ENCODE measurements around the gene SF3A2. TPM values are rescaled to one million over a fixed set of nuclear protein-coding genes. Genes with fewer than 3 reads are reported as not detected.

SF3A2 gene
- total and polyA plus RNA-seq, 7 donors, result 16.9 to 61.3 (median 26.4) TPM

DNA sequence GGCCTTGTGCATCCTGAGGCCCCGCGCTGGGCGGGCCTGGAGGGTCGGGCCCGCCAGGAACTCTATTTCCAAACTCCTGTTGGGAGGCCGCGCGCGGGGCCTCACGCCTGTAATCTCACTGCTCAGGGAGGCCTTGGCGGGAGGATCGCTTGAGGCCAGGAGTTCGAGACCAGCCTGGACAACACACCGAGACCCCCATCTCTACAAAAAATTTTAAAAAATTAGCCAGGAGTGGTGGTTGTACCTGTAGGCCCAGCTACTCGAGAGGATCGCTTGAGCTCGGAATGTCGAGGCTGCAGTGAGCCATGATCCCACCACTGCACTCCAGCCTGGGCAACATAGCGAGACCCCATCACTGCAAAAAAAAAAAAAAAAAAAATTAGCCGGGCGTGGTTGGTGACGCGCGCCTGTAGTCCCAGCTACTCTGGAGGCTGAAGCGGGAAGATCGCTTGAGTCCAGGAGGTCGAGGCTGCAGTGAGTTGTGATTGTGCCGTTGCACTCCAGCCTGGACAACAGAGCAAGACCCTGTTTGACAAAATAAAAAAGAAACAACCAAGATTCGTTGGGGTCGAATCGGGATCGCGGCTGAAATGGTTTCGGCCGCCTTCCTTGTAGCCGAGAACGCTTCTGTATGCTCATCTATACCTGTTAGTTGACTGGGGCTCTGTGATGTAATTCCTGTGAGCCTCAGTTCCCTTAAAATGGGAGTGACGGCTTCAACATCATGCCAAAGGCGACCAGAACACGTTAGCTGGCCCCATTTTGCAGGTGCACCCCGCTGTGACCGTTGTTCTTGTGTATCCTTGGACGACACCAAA is 636 bp downstream of the SF3A2 start:
- intact Hi-C loops (cut with DNase I), result loop anchor here (2.0 kb wide), 4 partner anchors 74 to 154 kb away; partner anchors contain the start of genes AP3D1 and DOT1L
- TF ChIP-seq POLR2AphosphoS5 (IDR thresholded peaks at IDR 0.05), result no peak
- TF ChIP-seq, protein P1, sequence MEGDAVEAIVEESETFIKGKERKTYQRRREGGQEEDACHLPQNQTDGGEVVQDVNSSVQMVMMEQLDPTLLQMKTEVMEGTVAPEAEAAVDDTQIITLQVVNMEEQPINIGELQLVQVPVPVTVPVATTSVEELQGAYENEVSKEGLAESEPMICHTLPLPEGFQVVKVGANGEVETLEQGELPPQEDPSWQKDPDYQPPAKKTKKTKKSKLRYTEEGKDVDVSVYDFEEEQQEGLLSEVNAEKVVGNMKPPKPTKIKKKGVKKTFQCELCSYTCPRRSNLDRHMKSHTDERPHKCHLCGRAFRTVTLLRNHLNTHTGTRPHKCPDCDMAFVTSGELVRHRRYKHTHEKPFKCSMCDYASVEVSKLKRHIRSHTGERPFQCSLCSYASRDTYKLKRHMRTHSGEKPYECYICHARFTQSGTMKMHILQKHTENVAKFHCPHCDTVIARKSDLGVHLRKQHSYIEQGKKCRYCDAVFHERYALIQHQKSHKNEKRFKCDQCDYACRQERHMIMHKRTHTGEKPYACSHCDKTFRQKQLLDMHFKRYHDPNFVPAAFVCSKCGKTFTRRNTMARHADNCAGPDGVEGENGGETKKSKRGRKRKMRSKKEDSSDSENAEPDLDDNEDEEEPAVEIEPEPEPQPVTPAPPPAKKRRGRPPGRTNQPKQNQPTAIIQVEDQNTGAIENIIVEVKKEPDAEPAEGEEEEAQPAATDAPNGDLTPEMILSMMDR (IDR thresholded peaks at IDR 0.05), result no peak
- no peak for TF ChIP-seq POLR2A (IDR thresholded peaks at IDR 0.05)
- no peak for TF ChIP-seq EP300 (IDR thresholded peaks at IDR 0.05)

GRCh38 chr19:2237869-2238153 is 1.2 kb downstream of the SF3A2 start:
- H3K36me3 ChIP-seq, result peaks cover 0 to 13% (median 8%) of the 10 kb centered on the region in 4 donors
- peaks cover 0 to 81% (median 75%) of the 10 kb centered on the region in 4 donors for H3K4me1 ChIP-seq
- H3K27ac ChIP-seq, result peak overlapping the region in 3 of 4 donors; percentile 97 to 98 (median 98)
- peak overlapping the region in 3 of 4 donors; percentile 65 to 99 (median 88) for H3K4me3 ChIP-seq
- DNase-seq, result no peak
- TF ChIP-seq POLR2AphosphoS5 (IDR thresholded peaks at IDR 0.05) (no peak), EP300 (IDR thresholded peaks at IDR 0.05) (no peak), POLR2A (IDR thresholded peaks at IDR 0.05) (no peak)
- TF ChIP-seq, protein P1 (IDR thresholded peaks at IDR 0.05), result no peak
- intact Hi-C loops (cut with DNase I), result loop anchor here (2.0 kb wide), 4 partner anchors 75 to 153 kb away; partner anchors contain the start of genes AP3D1 and DOT1L
- 82 to 87% methylated on average over 6 of the region's 6 CpGs for WGBS, 2 donors
- no peaks in the 10 kb centered on the region for H3K27me3 ChIP-seq
- H3K9me3 ChIP-seq, result no peaks in the 10 kb centered on the region

More for the DNA sequence above, 636 bp downstream of the SF3A2 start:
- peak overlapping the region; percentile 62 to 99 (median 76) for H3K4me3 ChIP-seq
- peaks cover 0 to 18% (median 8%) of the 10 kb centered on the region in 4 donors for H3K36me3 ChIP-seq
- H3K4me1 ChIP-seq, result peaks cover 0 to 76% (median 70%) of the 10 kb centered on the region in 4 donors
- no peak for DNase-seq
- no peaks in the 10 kb centered on the region for H3K9me3 ChIP-seq
- H3K27me3 ChIP-seq, result no peaks in the 10 kb centered on the region
- 41 to 46% methylated on average over 43 of the region's 43 CpGs for WGBS, 2 donors
- H3K27ac ChIP-seq, result peak overlapping the region; percentile 97 to 99 (median 98)

GRCh38 chr19:2239173-2239572 is 2.5 kb downstream of the SF3A2 start:
- TF ChIP-seq, protein P1 (IDR thresholded peaks at IDR 0.05), result no peak
- TF ChIP-seq EP300 (IDR thresholded peaks at IDR 0.05) (no peak), POLR2AphosphoS5 (IDR thresholded peaks at IDR 0.05) (no peak), POLR2A (IDR thresholded peaks at IDR 0.05) (no peak)
- WGBS, 2 donors, result 57 to 61% methylated on average over 10 of the region's 10 CpGs
- peaks cover 6 to 13% (median 10%) of the 10 kb centered on the region in 4 donors for H3K36me3 ChIP-seq
- intact Hi-C loops (cut with DNase I), result no loop called here
- no peaks in the 10 kb centered on the region for H3K9me3 ChIP-seq
- no peaks in the 10 kb centered on the region for H3K27me3 ChIP-seq
- H3K27ac ChIP-seq, result peak overlapping the region in 3 of 4 donors; percentile 53 to 65 (median 57)
- DNase-seq, result no peak
- peaks cover 0 to 84% (median 74%) of the 10 kb centered on the region in 4 donors for H3K4me1 ChIP-seq
- H3K4me3 ChIP-seq, result peak overlapping the region in 1 of 4 donors; percentile 46

GRCh38 chr19:2239771-2240770 is 3.4 kb downstream of the SF3A2 start:
- intact Hi-C loops (cut with DNase I), result no loop called here
- TF ChIP-seq POLR2A (IDR thresholded peaks at IDR 0.05) (no peak), POLR2AphosphoS5 (IDR thresholded peaks at IDR 0.05) (no peak), EP300 (IDR thresholded peaks at IDR 0.05) (no peak)
- TF ChIP-seq, protein P1 (IDR thresholded peaks at IDR 0.05), result no peak
- H3K27me3 ChIP-seq, result no peaks in the 10 kb centered on the region
- WGBS, 2 donors, result 43 to 71% methylated on average over 34 of the region's 34 CpGs
- peak overlapping the region in 3 of 4 donors; percentile 29 to 46 (median 38) for H3K4me3 ChIP-seq
- H3K27ac ChIP-seq, result peak overlapping the region; percentile 53 to 65 (median 58)
- DNase-seq, result no peak
- no peaks in the 10 kb centered on the region for H3K9me3 ChIP-seq
- peaks cover 14 to 22% (median 19%) of the 10 kb centered on the region in 4 donors for H3K36me3 ChIP-seq
- peaks cover 0 to 76% (median 65%) of the 10 kb centered on the region in 4 donors for H3K4me1 ChIP-seq

Measured in sigmoid colon (tissue), 7 donors.